ENCODE results near the gene FOXA2.

DNA sequence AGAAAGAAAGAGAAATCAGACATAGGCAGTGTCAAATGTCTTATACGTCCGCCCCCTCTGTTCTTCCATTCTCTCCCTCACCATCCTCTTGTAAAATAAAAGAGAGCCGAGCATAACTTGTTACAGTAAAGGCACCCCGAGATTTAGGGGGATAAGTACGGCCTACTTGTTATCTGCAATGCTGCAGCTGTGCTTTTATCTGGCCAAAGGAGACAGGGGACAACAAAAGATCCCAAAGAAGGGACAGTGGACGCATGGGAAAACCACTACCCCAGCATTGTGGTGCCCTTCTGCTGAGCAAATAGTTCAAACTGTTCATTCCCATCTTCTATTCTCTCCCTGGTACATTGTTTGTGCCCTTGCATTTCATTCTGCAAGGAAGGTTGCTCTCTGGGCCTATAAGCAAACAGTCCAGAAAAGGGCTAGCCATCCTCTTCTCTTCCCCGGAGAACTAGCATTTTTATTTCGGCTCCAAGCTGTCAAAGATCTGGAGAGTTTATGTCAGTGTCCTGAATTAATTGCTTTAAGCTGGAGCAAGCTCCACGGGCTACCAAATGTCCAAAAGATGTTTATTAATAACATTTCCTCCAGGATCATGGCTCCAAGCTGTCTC, 22.3 kb downstream of the FOXA2 start:
- TF ChIP-seq, protein P1, sequence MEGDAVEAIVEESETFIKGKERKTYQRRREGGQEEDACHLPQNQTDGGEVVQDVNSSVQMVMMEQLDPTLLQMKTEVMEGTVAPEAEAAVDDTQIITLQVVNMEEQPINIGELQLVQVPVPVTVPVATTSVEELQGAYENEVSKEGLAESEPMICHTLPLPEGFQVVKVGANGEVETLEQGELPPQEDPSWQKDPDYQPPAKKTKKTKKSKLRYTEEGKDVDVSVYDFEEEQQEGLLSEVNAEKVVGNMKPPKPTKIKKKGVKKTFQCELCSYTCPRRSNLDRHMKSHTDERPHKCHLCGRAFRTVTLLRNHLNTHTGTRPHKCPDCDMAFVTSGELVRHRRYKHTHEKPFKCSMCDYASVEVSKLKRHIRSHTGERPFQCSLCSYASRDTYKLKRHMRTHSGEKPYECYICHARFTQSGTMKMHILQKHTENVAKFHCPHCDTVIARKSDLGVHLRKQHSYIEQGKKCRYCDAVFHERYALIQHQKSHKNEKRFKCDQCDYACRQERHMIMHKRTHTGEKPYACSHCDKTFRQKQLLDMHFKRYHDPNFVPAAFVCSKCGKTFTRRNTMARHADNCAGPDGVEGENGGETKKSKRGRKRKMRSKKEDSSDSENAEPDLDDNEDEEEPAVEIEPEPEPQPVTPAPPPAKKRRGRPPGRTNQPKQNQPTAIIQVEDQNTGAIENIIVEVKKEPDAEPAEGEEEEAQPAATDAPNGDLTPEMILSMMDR (IDR thresholded peaks at IDR 0.05) = no peak
- TF ChIP-seq POLR2A (IDR thresholded peaks at IDR 0.05) = no peak
